ENCODE measurements around the gene NXF3. TPM values are rescaled to one million over a fixed set of nuclear protein-coding genes. Genes with fewer than 3 reads are reported as not detected.

Gene NXF3
- total RNA-seq, 1 donor from 2014 or later, result not detected

GRCh38 chrX:103101299-103102042, 8.5 kb upstream of the NXF3 start:
- FAIRE-seq (no peak), DNase-seq (ENCODE audit: low read depth) (no peak)
- Histone ChIP-seq H3K36me3 (ENCODE audit: control insufficient read depth, insufficient read depth, low read length) (no peaks in the 10 kb centered on the region), H3K4me3 (ENCODE audit: low read depth, low read length) (no peak overlapping the region), H3K27me3 (ENCODE audit: control insufficient read depth, insufficient read depth, low read length) (no peaks in the 10 kb centered on the region)
- TF ChIP-seq CTCF (IDR thresholded peaks at IDR 0.05; ENCODE audit: insufficient read depth, low read length, severe bottlenecking), result no peak

GRCh38 chrX:103100484-103100883, 7.5 kb upstream of the NXF3 start:
- FAIRE-seq (no peak), DNase-seq (ENCODE audit: low read depth) (no peak)
- H3K4me3 ChIP-seq (ENCODE audit: low read depth, low read length), result no peak overlapping the region
- H3K27me3 ChIP-seq (ENCODE audit: control insufficient read depth, insufficient read depth, low read length), result no peaks in the 10 kb centered on the region
- no peak for TF ChIP-seq CTCF (IDR thresholded peaks at IDR 0.05; ENCODE audit: insufficient read depth, low read length, severe bottlenecking)
- H3K36me3 ChIP-seq (ENCODE audit: control insufficient read depth, insufficient read depth, low read length), result no peaks in the 10 kb centered on the region

GRCh38 chrX:103099691-103100090, 6.7 kb upstream of the NXF3 start:
- Histone ChIP-seq H3K4me3 (ENCODE audit: low read depth, low read length) (no peak overlapping the region), H3K27me3 (ENCODE audit: control insufficient read depth, insufficient read depth, low read length) (no peaks in the 10 kb centered on the region), H3K36me3 (ENCODE audit: control insufficient read depth, insufficient read depth, low read length) (no peaks in the 10 kb centered on the region)
- FAIRE-seq, result no peak
- TF ChIP-seq CTCF (IDR thresholded peaks at IDR 0.05; ENCODE audit: insufficient read depth, low read length, severe bottlenecking), result no peak
- DNase-seq (ENCODE audit: low read depth), result no peak

GRCh38 chrX:103098488-103098887, 5.5 kb upstream of the NXF3 start:
- Histone ChIP-seq H3K27me3 (ENCODE audit: control insufficient read depth, insufficient read depth, low read length) (no peaks in the 10 kb centered on the region), H3K36me3 (ENCODE audit: control insufficient read depth, insufficient read depth, low read length) (no peaks in the 10 kb centered on the region), H3K4me3 (ENCODE audit: low read depth, low read length) (no peak overlapping the region)
- DNase-seq (ENCODE audit: low read depth) (no peak), FAIRE-seq (no peak)
- no peak for TF ChIP-seq CTCF (IDR thresholded peaks at IDR 0.05; ENCODE audit: insufficient read depth, low read length, severe bottlenecking)

- FAIRE-seq (no peak), DNase-seq (ENCODE audit: low read depth) (no peak)
- no peak for TF ChIP-seq CTCF (IDR thresholded peaks at IDR 0.05; ENCODE audit: insufficient read depth, low read length, severe bottlenecking)
- no peaks in the 10 kb centered on the region for H3K36me3 ChIP-seq (ENCODE audit: control insufficient read depth, insufficient read depth, low read length)
- H3K27me3 ChIP-seq (ENCODE audit: control insufficient read depth, insufficient read depth, low read length), result no peaks in the 10 kb centered on the region
- no peak overlapping the region for H3K4me3 ChIP-seq (ENCODE audit: low read depth, low read length)
Measured at GRCh38 chrX:103081051-103081450, 11.9 kb downstream of the NXF3 start.

- no peak overlapping the region for H3K4me3 ChIP-seq (ENCODE audit: low read depth, low read length)
- no peaks in the 10 kb centered on the region for H3K36me3 ChIP-seq (ENCODE audit: control insufficient read depth, insufficient read depth, low read length)
- no peak for TF ChIP-seq CTCF (IDR thresholded peaks at IDR 0.05; ENCODE audit: insufficient read depth, low read length, severe bottlenecking)
- DNase-seq (ENCODE audit: low read depth) (no peak), FAIRE-seq (no peak)
- no peaks in the 10 kb centered on the region for H3K27me3 ChIP-seq (ENCODE audit: control insufficient read depth, insufficient read depth, low read length)
Measured at GRCh38 chrX:103073467-103073866, 19.5 kb downstream of the NXF3 start.

All from bronchial epithelial cell (primary cell).